Stimulated activated CD8-positive, alpha-beta memory T cell treated with anti-CD3 and anti-CD28 coated beads, Interleukin-15, amount 100 ng/mL, for 24 hours (primary cell): Measurements from ENCODE around the gene TACSTD2.
"Not testable (repeated sequence)": the region's sequence is repeated elsewhere in the genome, so short reads cannot be mapped to it uniquely, and the experiment has no call there.

Source experiments
- DNase-seq: peaks from one replicate; pipeline ENCODE4 v3.0.0-alpha.2; 2020; ENCODE audit warnings: low read depth

Gene TACSTD2, protein sequence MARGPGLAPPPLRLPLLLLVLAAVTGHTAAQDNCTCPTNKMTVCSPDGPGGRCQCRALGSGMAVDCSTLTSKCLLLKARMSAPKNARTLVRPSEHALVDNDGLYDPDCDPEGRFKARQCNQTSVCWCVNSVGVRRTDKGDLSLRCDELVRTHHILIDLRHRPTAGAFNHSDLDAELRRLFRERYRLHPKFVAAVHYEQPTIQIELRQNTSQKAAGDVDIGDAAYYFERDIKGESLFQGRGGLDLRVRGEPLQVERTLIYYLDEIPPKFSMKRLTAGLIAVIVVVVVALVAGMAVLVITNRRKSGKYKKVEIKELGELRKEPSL

GRCh38 chr1:58576727-58577653 is at the start of gene TACSTD2:
Gene TACSTD2 (minus strand): TSS chr1:58577252. CDS start chr1:58577156, 96 bp downstream.
- DNase-seq = no peak

- no peak for DNase-seq
These were observed 49.2 kb upstream of the TACSTD2 start for GRCh38 chr1:58626293-58626692.

- DNase-seq = not testable (repeated sequence)
These were observed 46.2 kb upstream of the TACSTD2 start for GRCh38 chr1:58623259-58623658.

DNA sequence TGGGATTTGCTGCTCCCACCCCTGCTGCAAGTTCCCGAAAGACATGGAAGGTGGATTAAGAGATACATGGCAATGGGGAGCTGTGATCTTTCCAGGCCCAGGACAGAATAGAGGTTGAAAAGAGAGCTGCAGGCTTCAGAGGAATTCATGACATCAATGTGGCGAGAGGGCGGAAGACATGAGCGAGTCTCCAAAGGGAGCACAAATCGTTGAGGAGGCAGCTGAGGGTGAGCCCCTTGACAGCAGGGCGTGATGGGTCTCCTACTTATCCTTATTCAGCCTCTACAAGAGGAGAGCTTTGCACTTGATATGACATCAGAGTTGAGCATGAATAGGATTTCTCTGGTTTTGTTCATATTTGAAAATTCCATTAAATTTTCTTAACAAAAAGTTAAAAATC is 45.5 kb upstream of the TACSTD2 start:
- no peak for DNase-seq

DNA sequence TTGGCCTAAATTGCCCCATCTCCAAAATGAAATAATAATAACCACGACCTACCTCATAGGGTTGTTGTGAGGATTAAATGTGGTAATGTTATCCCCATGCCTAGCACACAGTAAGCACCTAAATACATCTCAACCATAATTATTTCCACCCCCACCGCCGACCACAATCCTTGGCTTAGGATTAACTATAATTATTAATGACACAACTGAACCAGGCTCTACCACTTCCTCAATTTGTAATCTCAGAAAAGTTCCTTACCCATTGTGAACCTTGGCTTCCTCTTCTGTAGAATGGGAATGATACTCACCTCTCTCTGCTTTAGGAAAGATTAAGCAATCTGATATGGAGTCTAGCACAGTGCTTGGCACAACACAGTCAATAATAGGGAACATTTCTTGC is 44.3 kb upstream of the TACSTD2 start:
- DNase-seq = no peak

GRCh38 chr1:58620926-58621325 is 43.9 kb upstream of the TACSTD2 start:
- DNase-seq = no peak

GRCh38 chr1:58620259-58620658 is 43.2 kb upstream of the TACSTD2 start:
- DNase-seq = no peak

DNA sequence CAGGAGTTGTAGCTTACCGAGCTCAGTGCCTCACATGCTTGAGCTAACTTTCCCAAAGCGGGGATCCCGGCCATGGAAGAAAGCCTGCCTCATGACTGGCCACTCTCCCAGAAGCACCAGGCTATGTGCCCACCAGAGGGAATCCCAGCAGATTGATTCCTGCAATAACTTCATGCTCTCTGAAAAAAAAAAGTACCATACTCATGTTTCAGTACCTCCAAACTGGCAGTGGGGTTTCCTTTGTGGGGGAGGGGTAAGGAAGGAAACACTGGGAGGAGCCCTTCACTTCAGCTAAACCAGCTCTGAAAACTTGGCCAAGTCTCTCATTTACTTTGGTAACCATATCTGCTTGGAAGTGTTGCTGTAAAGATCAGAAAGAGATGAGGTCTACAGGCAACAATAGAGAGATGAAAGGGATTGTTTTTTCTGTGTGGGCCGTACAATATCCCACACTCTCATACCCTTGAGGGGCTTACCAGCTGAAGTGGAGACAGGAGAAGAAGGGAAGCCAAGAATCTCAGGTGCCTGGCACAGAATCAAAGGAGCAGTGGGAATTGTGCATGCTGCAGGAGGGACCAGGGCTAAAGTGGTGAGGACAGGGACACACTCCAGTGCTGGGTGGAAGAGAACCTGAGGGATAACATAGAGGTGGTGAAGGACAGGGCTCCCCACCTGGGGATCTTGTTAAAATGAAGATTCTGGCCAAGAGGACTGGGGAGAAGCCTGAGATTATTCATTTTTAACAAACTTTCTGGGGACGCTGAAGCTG is 42.4 kb upstream of the TACSTD2 start:
- no peak for DNase-seq

GRCh38 chr1:58618303-58618702 is 41.3 kb upstream of the TACSTD2 start:
- DNase-seq = no peak

DNA sequence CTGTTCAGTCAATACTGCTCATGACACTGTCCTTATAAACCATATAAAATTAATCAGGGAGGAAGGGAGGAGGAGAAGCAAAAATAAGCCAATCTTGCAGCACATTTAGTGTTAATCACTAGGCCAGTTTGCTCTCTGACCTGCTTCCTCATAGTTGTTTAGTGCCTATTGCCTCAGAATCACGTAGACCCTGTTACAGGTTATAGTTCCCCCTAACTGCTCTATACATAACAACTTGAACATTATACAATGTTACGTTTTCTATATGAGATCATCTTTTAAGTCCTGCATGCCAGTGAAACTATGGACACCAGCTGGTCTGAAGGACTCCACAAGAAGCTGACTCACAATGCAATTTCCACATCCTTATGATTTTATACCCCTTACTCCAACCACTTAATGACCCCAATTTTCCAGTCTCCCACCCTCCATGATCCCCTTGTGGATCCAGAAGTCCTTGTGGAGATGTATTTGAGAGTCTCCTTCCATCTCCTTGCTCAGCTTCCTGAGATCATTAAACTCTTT is 34.9 kb upstream of the TACSTD2 start:
- DNase-seq = no peak

DNA sequence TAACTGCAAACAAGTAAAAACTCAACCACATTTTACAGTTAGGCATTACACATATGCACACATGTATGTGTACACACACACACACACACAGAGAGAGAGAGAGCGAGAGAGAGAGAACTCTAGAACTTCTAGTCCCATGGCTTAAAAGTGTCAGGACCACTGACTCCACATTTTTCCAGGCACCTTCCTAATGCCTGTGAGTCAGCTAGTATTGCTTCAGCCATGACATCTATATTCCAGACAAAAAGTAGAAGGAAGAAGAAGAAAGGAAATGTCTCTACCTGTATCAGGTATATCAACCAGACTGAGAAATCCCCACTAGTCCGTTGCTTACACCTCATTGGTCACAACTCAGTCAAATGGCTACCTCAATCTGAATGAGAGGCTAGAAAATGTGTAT is 31.9 kb upstream of the TACSTD2 start:
- DNase-seq = no peak

- DNase-seq = no peak
These were observed 31.2 kb upstream of the TACSTD2 start for GRCh38 chr1:58608297-58608696.

- DNase-seq = no peak
These were observed 30.3 kb upstream of the TACSTD2 start for GRCh38 chr1:58607391-58607790.

DNA sequence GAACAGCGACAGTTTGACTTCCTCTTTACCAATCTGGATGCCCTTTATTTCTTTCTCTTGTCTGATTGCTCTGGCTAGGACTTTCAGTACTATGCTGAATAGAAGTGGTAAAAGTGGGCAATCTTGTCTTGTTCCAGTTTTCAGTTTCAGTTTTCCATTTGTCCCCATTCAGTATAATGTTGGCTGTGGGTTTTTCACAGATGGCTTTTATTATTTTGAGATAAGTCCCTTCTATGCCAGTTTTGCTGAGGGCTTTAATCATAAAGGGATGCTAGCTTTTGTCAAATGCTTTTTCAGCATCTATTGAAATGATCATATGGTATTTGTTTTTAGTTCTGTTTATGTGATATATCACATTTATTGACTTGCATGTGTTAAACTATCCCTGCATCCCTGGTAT is 24.9 kb upstream of the TACSTD2 start:
- not testable (repeated sequence) for DNase-seq

- no peak for DNase-seq
These were observed 20.9 kb upstream of the TACSTD2 start for GRCh38 chr1:58597996-58598395.

GRCh38 chr1:58597076-58597475 is 20.0 kb upstream of the TACSTD2 start:
- no peak for DNase-seq

- DNase-seq = no peak
These were observed 19.6 kb upstream of the TACSTD2 start for GRCh38 chr1:58596631-58597052.

GRCh38 chr1:58594546-58594945 is 17.5 kb upstream of the TACSTD2 start:
- no peak for DNase-seq

GRCh38 chr1:58592522-58593134 is 15.6 kb upstream of the TACSTD2 start:
- DNase-seq = no peak

GRCh38 chr1:58591806-58592205 is 14.8 kb upstream of the TACSTD2 start:
- no peak for DNase-seq

DNA sequence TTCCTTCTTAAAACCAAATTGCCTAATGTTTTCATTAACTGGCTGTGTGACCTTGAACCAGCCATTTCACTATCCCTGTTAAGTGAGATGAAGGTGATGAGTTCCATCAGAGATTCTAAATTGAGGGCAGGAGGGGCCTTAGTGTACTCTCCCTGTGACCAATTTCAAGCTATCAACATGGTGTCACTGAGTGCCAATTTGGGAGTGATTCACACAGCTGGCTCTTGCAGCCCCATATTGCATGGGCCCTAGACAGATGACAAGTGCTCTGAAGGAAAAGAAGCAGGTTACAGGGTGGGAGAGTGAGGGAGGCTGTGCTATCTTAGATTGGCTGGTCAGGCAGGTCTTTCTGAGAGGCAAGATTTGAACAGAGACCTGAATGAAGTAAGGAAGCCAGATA is 13.0 kb upstream of the TACSTD2 start:
- no peak for DNase-seq

DNA sequence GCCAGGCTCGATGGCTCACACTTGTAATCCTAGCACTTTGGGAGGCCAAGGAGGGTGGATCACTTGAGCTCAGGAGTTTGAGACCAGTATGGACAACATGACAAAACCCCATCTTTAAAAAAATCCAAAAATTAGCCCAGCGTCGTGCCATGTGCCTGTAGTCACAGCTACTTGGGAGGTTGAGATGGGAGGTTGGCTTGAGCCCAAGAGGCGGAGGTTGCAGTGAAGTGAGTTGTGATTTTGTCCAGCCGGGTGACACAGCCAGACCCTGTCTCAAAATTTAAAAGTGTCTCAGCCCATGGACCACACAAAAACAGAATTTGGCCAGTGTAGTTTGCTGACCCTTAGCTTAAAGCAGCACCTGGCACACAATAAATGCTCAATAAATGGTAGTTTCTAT is 11.3 kb upstream of the TACSTD2 start:
- DNase-seq = no peak
